GM19351 (cell line): Measurements from ENCODE around the gene ZBTB5.
"Not testable (repeated sequence)": the region's sequence is repeated elsewhere in the genome, so short reads cannot be mapped to it uniquely, and the experiment has no call there.

ENCODE experiments used
- ATAC-seq: cut with Tn5 transposase; IDR thresholded peaks from one replicate; pipeline ENCODE4 v1.9.1; 2021; ENCODE audit warnings: mild to moderate bottlenecking, moderate library complexity; ENCODE audit not compliant: unreplicated experiment

The ZBTB5 gene

GRCh38 chr9:37408933-37409710, 56.1 kb downstream of the ZBTB5 start:
- peak; percentile 88 for ATAC-seq

GRCh38 chr9:37407468-37407867, 57.8 kb downstream of the ZBTB5 start:
- no peak for ATAC-seq

- no peak for ATAC-seq
Observed at GRCh38 chr9:37406603-37407401, 58.4 kb downstream of the ZBTB5 start.

- no peak for ATAC-seq
Observed at GRCh38 chr9:37405764-37406380, 59.4 kb downstream of the ZBTB5 start.

- ATAC-seq = no peak
Observed at GRCh38 chr9:37405350-37405749, 59.9 kb downstream of the ZBTB5 start.

- no peak for ATAC-seq
Observed at GRCh38 chr9:37404590-37404989, 60.7 kb downstream of the ZBTB5 start.

GRCh38 chr9:37399336-37399735, 65.9 kb downstream of the ZBTB5 start:
- no peak for ATAC-seq

- ATAC-seq = no peak
Observed at GRCh38 chr9:37398464-37399025, 66.7 kb downstream of the ZBTB5 start.

- not testable (repeated sequence) for ATAC-seq
Observed at GRCh38 chr9:37397948-37398347, 67.3 kb downstream of the ZBTB5 start.

- no peak for ATAC-seq
Observed at GRCh38 chr9:37395663-37396062, 69.6 kb downstream of the ZBTB5 start.

- no peak for ATAC-seq
Observed at GRCh38 chr9:37395229-37395628, 70.0 kb downstream of the ZBTB5 start.

- no peak for ATAC-seq
Observed at GRCh38 chr9:37392272-37392671, 73.0 kb downstream of the ZBTB5 start.

- peak; percentile 92 for ATAC-seq
Observed at GRCh38 chr9:37390759-37391158, 74.5 kb downstream of the ZBTB5 start.
